C4-2B (cell line): Measurements from ENCODE around the gene SDHA.

ENCODE experiments used
- ZFX ChIP-seq: fragments of 450-650 bp; IDR thresholded peaks from 2 replicates; pipeline ENCODE4 v1.6.1; 2017
- TF ChIP-seq, protein P1 (sequence below): fragments of 450-650 bp; conservative IDR thresholded peaks from 2 replicates; pipeline ENCODE4 v1.5.1; 2017; ENCODE audit warnings: mild to moderate bottlenecking

DNA sequence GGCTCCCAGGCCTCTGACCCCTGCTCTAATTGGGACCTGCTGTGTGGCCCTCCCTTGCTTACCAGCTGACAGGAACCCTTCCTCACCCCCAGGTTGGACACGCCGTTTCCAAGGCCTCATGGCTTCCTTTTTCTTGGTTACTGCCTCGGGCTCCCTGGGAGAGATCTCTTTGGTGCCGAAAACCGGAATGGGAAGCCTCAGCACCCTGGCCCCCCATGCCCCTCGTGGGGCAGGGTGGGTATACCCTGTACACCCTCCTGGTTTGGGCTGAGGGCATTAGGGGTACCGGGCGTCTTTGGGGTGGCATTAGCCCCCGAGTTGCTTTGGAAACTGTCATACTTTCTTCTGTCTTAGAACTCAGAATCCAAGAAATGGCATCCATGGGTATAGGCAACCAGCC, 37.0 kb upstream of the SDHA start:
- TF ChIP-seq, protein P1, sequence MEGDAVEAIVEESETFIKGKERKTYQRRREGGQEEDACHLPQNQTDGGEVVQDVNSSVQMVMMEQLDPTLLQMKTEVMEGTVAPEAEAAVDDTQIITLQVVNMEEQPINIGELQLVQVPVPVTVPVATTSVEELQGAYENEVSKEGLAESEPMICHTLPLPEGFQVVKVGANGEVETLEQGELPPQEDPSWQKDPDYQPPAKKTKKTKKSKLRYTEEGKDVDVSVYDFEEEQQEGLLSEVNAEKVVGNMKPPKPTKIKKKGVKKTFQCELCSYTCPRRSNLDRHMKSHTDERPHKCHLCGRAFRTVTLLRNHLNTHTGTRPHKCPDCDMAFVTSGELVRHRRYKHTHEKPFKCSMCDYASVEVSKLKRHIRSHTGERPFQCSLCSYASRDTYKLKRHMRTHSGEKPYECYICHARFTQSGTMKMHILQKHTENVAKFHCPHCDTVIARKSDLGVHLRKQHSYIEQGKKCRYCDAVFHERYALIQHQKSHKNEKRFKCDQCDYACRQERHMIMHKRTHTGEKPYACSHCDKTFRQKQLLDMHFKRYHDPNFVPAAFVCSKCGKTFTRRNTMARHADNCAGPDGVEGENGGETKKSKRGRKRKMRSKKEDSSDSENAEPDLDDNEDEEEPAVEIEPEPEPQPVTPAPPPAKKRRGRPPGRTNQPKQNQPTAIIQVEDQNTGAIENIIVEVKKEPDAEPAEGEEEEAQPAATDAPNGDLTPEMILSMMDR: no peak
- no peak for TF ChIP-seq ZFX
